Sigmoid colon (tissue), 7 donors: ENCODE data around the gene NELFE. TPM values are rescaled to one million over a fixed set of nuclear protein-coding genes. Genes with fewer than 3 reads are reported as not detected.

Experiments
- DNase-seq: peaks from one replicate; pipeline ENCODE4 v3.0.0-alpha.2; 2019
- H3K27ac ChIP-seq, 4 donors: fragments of 200-600 bp; sonication (generic); one replicate each; pipeline ENCODE4 v1.5.1; 2016 to 2019; ENCODE audit warnings: mild to moderate bottlenecking in 1 of 4
- H3K27me3 ChIP-seq, 3 donors: fragments of 200-600 bp; sonication (generic); one replicate each; pipeline ENCODE4 v1.5.1; 2019; ENCODE audit warnings: mild to moderate bottlenecking in 1 of 3
- H3K36me3 ChIP-seq, 4 donors: fragments of 200-600 bp; sonication (generic); one replicate each; pipeline ENCODE4 v1.5.1; 2016 to 2019
- H3K4me1 ChIP-seq, 4 donors: fragments of 200-600 bp; sonication (generic); one replicate each; pipeline ENCODE4 v1.5.1; 2017 to 2019
- H3K4me3 ChIP-seq, 4 donors: fragments of 200-600 bp; sonication (generic); one replicate each; pipeline ENCODE4 v1.5.1; 2017 to 2019; ENCODE audit warnings: mild to moderate bottlenecking in 2 of 4, moderate library complexity in 1 of 4
- H3K9me3 ChIP-seq, 4 donors: fragments of 200-600 bp in 3 of 4; sonication (generic) in 3 of 4; one replicate each; pipeline versions ENCODE4 v1.5.1 to v1.6.1; 2013 to 2019
- EP300 ChIP-seq, 4 donors: sonication (generic); formaldehyde crosslinking; IDR thresholded peaks; one replicate each; pipeline ENCODE4 v1.6.1; 2017; ENCODE audit warnings: antibody characterized with exemption in 4 of 4
- POLR2A ChIP-seq, 2 donors: fragments of 450-650 bp; IDR thresholded peaks; one replicate each; pipeline ENCODE4 v1.6.1; 2016; ENCODE audit warnings: antibody characterized with exemption in 2 of 2, mild to moderate bottlenecking in 2 of 2, moderate library complexity in 2 of 2
- POLR2AphosphoS5 ChIP-seq, 4 donors: sonication (generic); formaldehyde crosslinking; IDR thresholded peaks; one replicate each; pipeline ENCODE4 v1.6.1; 2017; ENCODE audit warnings: antibody characterized with exemption in 4 of 4
- WGBS, 2 donors: extraction: QIAGEN DNeasy Blood & Tissue Kit; methylation state at CpG; one replicate each; pipeline ENCODE4 v1.1.7; 2013; 5-methylcytosine and 5-hydroxymethylcytosine counted together
- intact Hi-C: fragments of 100-400 bp; cut with DNase I; formaldehyde crosslinking; loops from one replicate; pipeline ENCODE4 v1.15.1; 2023
- polyA plus RNA-seq, 3 donors: library from polyadenylated mRNA; stranded (reverse); fragments of 200-250 nt; gene quantifications; one replicate each; pipeline ENCODE4 v1.2.3, GENCODE V29; 2013
- total RNA-seq, 4 donors: library from RNA; depleted of rRNA; stranded (reverse); fragments of >200 nt; gene quantifications; one replicate each; pipeline ENCODE4 v1.1.0, GENCODE V29; 2016
- TF ChIP-seq, protein P1 (sequence below), 4 experiments: fragments of 450-650 bp in 3 of 4; fragments of 200-600 bp in 1 of 4; IDR thresholded peaks; one replicate each; pipeline ENCODE4 v1.5.1; 2016 to 2019; ENCODE audit warnings: antibody characterized with exemption in 4 of 4, mild to moderate bottlenecking in 3 of 4, moderate library complexity in 2 of 4
- donor health status: healthy with polysubstance abuse.
- donor health status: Bipolar disorder and iron deficiency.
- donor health status: healthy.

The NELFE gene
- total and polyA plus RNA-seq, 7 donors = 52.5 to 96.9 (median 73.5) TPM

GRCh38 chr6:31954511-31954910 lies 4.3 kb downstream of the NELFE start:
- TF ChIP-seq EP300 (IDR thresholded peaks at IDR 0.05) = no peak
- Histone ChIP-seq H3K4me1 (peaks cover 0 to 21% (median 15%) of the 10 kb centered on the region in 4 donors), H3K9me3 (no peaks in the 10 kb centered on the region), H3K4me3 (no peak overlapping the region), H3K27ac (no peak overlapping the region), H3K36me3 (peaks cover 25 to 62% (median 42%) of the 10 kb centered on the region in 4 donors), H3K27me3 (no peaks in the 10 kb centered on the region)
- DNase-seq = no peak
- 97% methylated on average over 28 of the region's 28 CpGs for WGBS, 2 donors
- intact Hi-C loops = loop anchor here (5.0 to 10.0 kb wide), 3 partner anchors 120 to 410 kb away; partner anchors contain the start of genes ATP6V1G2, DDX39B, LY6G5C and NFKBIL1

DNA sequence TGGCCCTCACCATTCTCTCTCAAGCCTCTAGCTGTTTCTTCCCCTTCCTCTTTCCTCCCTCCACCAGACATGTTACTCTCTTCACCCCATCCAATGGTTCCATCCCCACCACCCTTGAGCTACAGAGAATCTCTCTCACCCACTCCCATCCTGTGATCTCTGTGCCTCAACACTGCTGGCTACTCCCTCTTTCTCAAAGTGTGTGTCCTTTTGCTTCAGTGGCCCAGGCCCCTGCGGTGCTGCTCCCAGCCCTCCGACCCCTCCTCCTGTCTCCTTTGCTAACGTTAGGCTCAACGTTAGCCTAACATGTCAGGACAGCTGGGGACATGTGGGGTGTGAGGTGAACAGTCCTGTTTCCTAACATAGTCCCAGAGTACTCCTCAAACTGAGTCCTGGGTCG lies 5.9 kb downstream of the NELFE start:
- Histone ChIP-seq H3K27me3 (no peaks in the 10 kb centered on the region), H3K27ac (peak overlapping the region in 3 of 4 donors; percentile 36 to 50 (median 47)), H3K4me1 (peaks cover 0 to 10% (median 6%) of the 10 kb centered on the region in 4 donors), H3K4me3 (no peak overlapping the region), H3K36me3 (peaks cover 25 to 62% (median 42%) of the 10 kb centered on the region in 4 donors), H3K9me3 (no peaks in the 10 kb centered on the region)
- WGBS, 2 donors = 79 to 85% methylated on average over 5 of the region's 5 CpGs
- no peak for DNase-seq
- no peak for TF ChIP-seq POLR2AphosphoS5 (IDR thresholded peaks at IDR 0.05)
- TF ChIP-seq, protein P1, sequence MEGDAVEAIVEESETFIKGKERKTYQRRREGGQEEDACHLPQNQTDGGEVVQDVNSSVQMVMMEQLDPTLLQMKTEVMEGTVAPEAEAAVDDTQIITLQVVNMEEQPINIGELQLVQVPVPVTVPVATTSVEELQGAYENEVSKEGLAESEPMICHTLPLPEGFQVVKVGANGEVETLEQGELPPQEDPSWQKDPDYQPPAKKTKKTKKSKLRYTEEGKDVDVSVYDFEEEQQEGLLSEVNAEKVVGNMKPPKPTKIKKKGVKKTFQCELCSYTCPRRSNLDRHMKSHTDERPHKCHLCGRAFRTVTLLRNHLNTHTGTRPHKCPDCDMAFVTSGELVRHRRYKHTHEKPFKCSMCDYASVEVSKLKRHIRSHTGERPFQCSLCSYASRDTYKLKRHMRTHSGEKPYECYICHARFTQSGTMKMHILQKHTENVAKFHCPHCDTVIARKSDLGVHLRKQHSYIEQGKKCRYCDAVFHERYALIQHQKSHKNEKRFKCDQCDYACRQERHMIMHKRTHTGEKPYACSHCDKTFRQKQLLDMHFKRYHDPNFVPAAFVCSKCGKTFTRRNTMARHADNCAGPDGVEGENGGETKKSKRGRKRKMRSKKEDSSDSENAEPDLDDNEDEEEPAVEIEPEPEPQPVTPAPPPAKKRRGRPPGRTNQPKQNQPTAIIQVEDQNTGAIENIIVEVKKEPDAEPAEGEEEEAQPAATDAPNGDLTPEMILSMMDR (IDR thresholded peaks at IDR 0.05) = no peak
- no peak for TF ChIP-seq EP300 (IDR thresholded peaks at IDR 0.05)
- no peak for TF ChIP-seq POLR2A (IDR thresholded peaks at IDR 0.05)
- intact Hi-C loops = loop anchor here (5.0 to 10.0 kb wide), 3 partner anchors 118 to 408 kb away; partner anchors contain the start of genes ATP6V1G2, DDX39B, LY6G5C and NFKBIL1

DNA sequence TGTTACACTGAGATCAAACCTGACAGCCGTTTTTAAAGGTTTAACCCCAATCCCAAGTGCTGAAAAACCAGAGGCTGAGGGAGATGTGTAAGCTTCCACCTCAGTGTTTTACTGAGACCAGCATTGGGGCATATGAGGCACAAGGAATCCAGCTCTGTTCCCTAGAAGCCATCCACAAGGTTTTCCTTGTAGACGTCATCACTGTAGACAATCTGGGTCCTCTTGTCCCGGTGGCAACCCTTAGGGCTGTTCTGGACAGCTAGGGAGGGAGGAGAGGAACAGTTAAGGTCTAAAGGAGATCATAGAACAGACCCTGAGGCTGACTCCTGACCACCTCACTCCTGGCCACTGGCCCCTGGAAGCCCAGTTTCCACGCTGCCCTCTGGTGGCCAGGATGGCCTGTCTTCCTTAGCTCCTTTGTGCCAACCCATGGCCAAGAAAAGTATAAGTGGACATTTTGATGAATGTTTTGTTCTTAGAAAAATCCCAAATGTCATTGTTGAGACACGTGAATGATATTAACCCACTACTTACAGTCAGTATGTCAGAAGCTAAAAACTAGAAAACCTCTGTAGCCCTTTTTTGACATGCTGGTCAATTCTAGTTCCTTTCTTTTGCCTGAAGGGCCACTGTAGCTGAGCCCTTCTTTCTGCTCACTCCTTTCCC lies 6.5 kb downstream of the NELFE start:
- H3K27ac ChIP-seq = peak overlapping the region in 3 of 4 donors; percentile 36 to 50 (median 47)
- DNase-seq = peak; percentile 76
- H3K36me3 ChIP-seq = peaks cover 25 to 62% (median 42%) of the 10 kb centered on the region in 4 donors
- WGBS, 2 donors = 40 to 63% methylated on average over 5 of the region's 5 CpGs
- H3K4me1 ChIP-seq = peaks cover 0 to 4% (median under 1%) of the 10 kb centered on the region in 4 donors
- H3K9me3 ChIP-seq = no peaks in the 10 kb centered on the region
- H3K4me3 ChIP-seq = no peak overlapping the region
- TF ChIP-seq POLR2AphosphoS5 (IDR thresholded peaks at IDR 0.05) = peak in 1 of 4 donors; percentile 27
- no peak for TF ChIP-seq POLR2A (IDR thresholded peaks at IDR 0.05)
- TF ChIP-seq EP300 (IDR thresholded peaks at IDR 0.05) = no peak
- TF ChIP-seq, protein P1 (IDR thresholded peaks at IDR 0.05) = peak; percentile 30 to 65 (median 62)
- intact Hi-C loops = loop anchor here (5.0 to 10.0 kb wide), 3 partner anchors 117 to 407 kb away; partner anchors contain the start of genes ATP6V1G2, DDX39B, LY6G5C and NFKBIL1
- no peaks in the 10 kb centered on the region for H3K27me3 ChIP-seq

- Histone ChIP-seq H3K4me1 (peaks cover 0 to 18% (median 16%) of the 10 kb centered on the region in 4 donors), H3K36me3 (peaks cover 16 to 41% (median 26%) of the 10 kb centered on the region in 4 donors), H3K27ac (peak overlapping the region in 1 of 4 donors; percentile 6), H3K9me3 (no peaks in the 10 kb centered on the region), H3K27me3 (no peaks in the 10 kb centered on the region), H3K4me3 (no peak overlapping the region)
- intact Hi-C loops = loop anchor here (5.0 to 10.0 kb wide), 3 partner anchors 115 to 405 kb away; partner anchors contain the start of genes ATP6V1G2, DDX39B, LY6G5C and NFKBIL1
- DNase-seq = no peak
- TF ChIP-seq, protein P1 (IDR thresholded peaks at IDR 0.05) = no peak
- TF ChIP-seq POLR2AphosphoS5 (IDR thresholded peaks at IDR 0.05) (no peak), POLR2A (IDR thresholded peaks at IDR 0.05) (no peak), EP300 (IDR thresholded peaks at IDR 0.05) (no peak)
- 89 to 91% methylated on average over 7 of the region's 7 CpGs for WGBS, 2 donors
These were observed 8.7 kb downstream of the NELFE start for GRCh38 chr6:31949926-31950548.
